DND-41 (cell line): ENCODE measurements around the gene FAM50A.

Experiments
- CTCF ChIP-seq: IDR thresholded peaks from 2 replicates; pipeline ENCODE4 v1.5.1; 2012; ENCODE audit warnings: borderline replicate concordance, low read length, moderate library complexity, mild to moderate bottlenecking; ENCODE audit not compliant: poor library complexity, severe bottlenecking; ENCODE audit errors: extremely low read depth
- EZH2 ChIP-seq: IDR thresholded peaks from 3 replicates; pipeline ENCODE4 v1.6.1; 2012; ENCODE audit warnings: borderline replicate concordance, low read depth, mild to moderate bottlenecking, moderate library complexity, low read length, inconsistent platforms; ENCODE audit not compliant: severe bottlenecking

DNA sequence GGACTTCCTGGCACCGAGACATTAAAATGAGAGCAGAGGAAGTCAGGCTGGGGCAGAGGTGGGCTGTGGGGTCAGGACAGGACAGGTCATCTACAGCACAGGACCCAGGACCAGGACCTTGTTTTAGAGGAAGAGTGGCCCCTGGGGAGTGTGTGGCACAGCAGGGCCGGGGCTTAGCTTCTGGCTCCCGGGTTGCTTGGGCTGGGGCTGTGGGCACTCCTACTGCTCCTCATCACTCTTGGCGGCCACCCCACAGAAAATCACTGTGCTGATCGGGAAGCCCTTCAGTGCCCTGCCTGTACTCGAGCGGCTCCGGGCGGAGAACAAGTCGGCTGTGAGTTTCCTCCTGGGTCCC lies 23.6 kb upstream of the FAM50A start:
- no peak for TF ChIP-seq CTCF
- no peak for TF ChIP-seq EZH2
